Uterus (tissue), 4 donors: Measurements from ENCODE around the gene NHS. TPM values are rescaled to one million over a fixed set of nuclear protein-coding genes. Genes with fewer than 3 reads are reported as not detected.

Source experiments
- DNase-seq, 2 donors: peaks; one replicate each; pipeline ENCODE4 v3.0.0-alpha.2; 2019 to 2020
- H3K27ac ChIP-seq, 2 donors: fragments of 200-600 bp; sonication (generic); 1 replicate in 1 of 2; 2 replicates in 1 of 2; pipeline ENCODE4 v1.5.1; 2016 to 2018
- H3K27me3 ChIP-seq, 2 donors: fragments of 200-600 bp; sonication (generic); one replicate each; pipeline ENCODE4 v1.5.1; 2018 to 2019; ENCODE audit warnings: control low read depth in 1 of 2
- H3K36me3 ChIP-seq, 2 donors: fragments of 200-600 bp; sonication (generic); one replicate each; pipeline ENCODE4 v1.5.1; 2019; ENCODE audit warnings: control low read depth in 1 of 2
- H3K4me1 ChIP-seq, 2 donors: fragments of 200-600 bp; sonication (generic); one replicate each; pipeline ENCODE4 v1.5.1; 2018 to 2019; ENCODE audit warnings: control low read depth in 1 of 2
- H3K4me3 ChIP-seq, 2 donors: fragments of 200-600 bp; sonication (generic); 1 replicate in 1 of 2; 2 replicates in 1 of 2; pipeline ENCODE4 v1.5.1; 2018 to 2019; ENCODE audit warnings: mild to moderate bottlenecking in 1 of 2
- H3K9me3 ChIP-seq, 2 donors: fragments of 200-600 bp; sonication (generic); one replicate each; pipeline ENCODE4 v1.5.1; 2019; ENCODE audit warnings: control low read depth in 1 of 2
- CTCF ChIP-seq, 4 experiments: fragments of 200-600 bp in 2 of 4; fragments of 450-650 bp in 2 of 4; sonication (generic) in 2 of 4; IDR thresholded peaks; one replicate each; pipeline ENCODE4 v1.5.1; 2016 to 2019; ENCODE audit warnings: antibody characterized with exemption in 4 of 4, mild to moderate bottlenecking in 2 of 4, moderate library complexity in 1 of 4
- POLR2A ChIP-seq, 2 donors: fragments of 450-650 bp; IDR thresholded peaks; one replicate each; pipeline ENCODE4 v1.6.1; 2016; ENCODE audit warnings: antibody characterized with exemption in 2 of 2, mild to moderate bottlenecking in 1 of 2, moderate library complexity in 1 of 2
- intact Hi-C: fragments of 100-400 bp; cut with DNase I; formaldehyde crosslinking; loops from one replicate; pipeline ENCODE4 v1.15.1; 2023; ENCODE audit warnings: low total_unique reads
- total RNA-seq, 4 donors: library from RNA; depleted of rRNA in 3 of 4; stranded (reverse); fragments of >200 nt in 3 of 4; gene quantifications; one replicate each; pipeline versions ENCODE4 v1.1.0 to v1.2.4, GENCODE V29; 2014 to 2023
- donor health status: DM: yes; HTN: yes; CAD: no.

NHS gene
- total RNA-seq, 4 donors from 2014 or later = 3.5 to 14.3 (median 9.5) TPM

DNA sequence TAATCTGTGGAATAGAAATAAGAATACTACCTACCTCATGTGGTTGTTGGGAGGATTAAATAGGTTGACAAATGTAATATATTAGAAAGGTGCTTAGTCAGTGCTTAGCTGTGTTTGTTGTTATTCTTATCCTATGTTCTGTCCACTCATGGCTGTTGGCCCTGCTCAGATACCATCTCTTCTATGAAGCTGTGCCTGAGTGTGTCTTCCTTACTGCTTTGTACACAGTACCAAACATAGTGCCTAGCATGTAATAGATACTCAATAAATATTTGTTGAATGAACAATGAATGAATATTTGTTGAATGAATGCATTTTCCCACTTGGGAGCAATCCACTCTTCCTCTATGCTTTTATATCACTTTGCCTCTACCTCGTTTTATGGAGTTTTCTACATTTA is 57.2 kb downstream of the NHS start:
- no peaks in the 10 kb centered on the region for H3K27me3 ChIP-seq
- H3K4me3 ChIP-seq = no peak overlapping the region
- TF ChIP-seq CTCF (IDR thresholded peaks at IDR 0.05) = no peak
- no peak for TF ChIP-seq POLR2A (IDR thresholded peaks at IDR 0.05)
- intact Hi-C loops = no loop called here
- H3K4me1 ChIP-seq = no peaks in the 10 kb centered on the region
- no peaks in the 10 kb centered on the region for H3K9me3 ChIP-seq
- no peaks in the 10 kb centered on the region for H3K36me3 ChIP-seq
- DNase-seq = no peak
- no peak overlapping the region for H3K27ac ChIP-seq

- Histone ChIP-seq H3K36me3 (no peaks in the 10 kb centered on the region), H3K27ac (no peak overlapping the region), H3K4me3 (no peak overlapping the region), H3K9me3 (no peaks in the 10 kb centered on the region), H3K27me3 (no peaks in the 10 kb centered on the region), H3K4me1 (no peaks in the 10 kb centered on the region)
- TF ChIP-seq POLR2A (IDR thresholded peaks at IDR 0.05) (no peak), CTCF (IDR thresholded peaks at IDR 0.05) (no peak)
- no peak for DNase-seq
- intact Hi-C loops = no loop called here
These were observed 59.0 kb downstream of the NHS start for GRCh38 chrX:17433965-17434364.

DNA sequence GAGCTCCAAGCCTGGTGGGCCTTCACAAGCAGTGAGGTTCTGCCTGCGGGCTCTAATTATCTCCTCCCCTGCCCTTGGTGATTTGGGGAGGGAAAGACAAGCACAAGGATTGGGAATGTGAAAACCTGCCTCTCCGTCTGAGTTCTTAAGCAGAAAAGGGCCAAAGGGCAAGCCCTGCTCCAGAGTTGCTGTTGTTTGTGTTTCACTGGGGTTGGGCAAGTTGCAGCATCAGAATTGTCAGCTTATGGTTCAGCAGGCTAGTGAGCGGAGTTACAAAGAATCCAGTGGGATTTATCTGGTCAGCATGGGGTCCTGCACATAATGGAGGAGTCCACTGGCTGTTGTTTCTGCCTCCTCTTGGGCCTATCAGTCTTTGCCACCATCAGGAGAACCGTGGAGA is 60.5 kb downstream of the NHS start:
- Histone ChIP-seq H3K27me3 (peaks cover 0 to 4% of the 10 kb centered on the region in 2 donors), H3K9me3 (no peaks in the 10 kb centered on the region), H3K27ac (no peak overlapping the region), H3K4me3 (no peak overlapping the region), H3K36me3 (no peaks in the 10 kb centered on the region), H3K4me1 (no peaks in the 10 kb centered on the region)
- no peak for DNase-seq
- intact Hi-C loops = no loop called here
- TF ChIP-seq CTCF (IDR thresholded peaks at IDR 0.05) (no peak), POLR2A (IDR thresholded peaks at IDR 0.05) (no peak)

DNA sequence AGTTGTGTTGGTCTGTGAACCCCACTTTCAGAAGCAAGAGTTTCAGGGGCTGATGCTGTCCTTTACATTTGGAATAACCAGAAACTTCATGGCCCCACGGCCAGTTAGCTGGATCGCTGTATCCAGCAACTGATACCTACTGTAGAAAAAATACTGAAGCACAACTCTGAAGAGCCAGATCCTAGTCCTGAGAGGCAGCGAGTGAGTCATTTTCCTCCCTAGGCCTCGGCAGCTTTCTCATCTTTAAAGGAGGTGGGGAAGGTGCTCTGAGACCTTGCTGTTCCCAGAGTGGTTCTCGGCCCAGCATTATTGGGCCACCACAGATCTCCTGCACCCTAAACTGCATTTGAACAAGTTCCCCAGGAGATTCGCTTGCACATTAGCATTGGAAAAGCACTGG is 63.2 kb downstream of the NHS start:
- H3K27me3 ChIP-seq = peaks cover 0 to 4% of the 10 kb centered on the region in 2 donors
- DNase-seq = no peak
- TF ChIP-seq POLR2A (IDR thresholded peaks at IDR 0.05) (no peak), CTCF (IDR thresholded peaks at IDR 0.05) (no peak)
- H3K4me3 ChIP-seq = no peak overlapping the region
- H3K36me3 ChIP-seq = no peaks in the 10 kb centered on the region
- intact Hi-C loops = no loop called here
- H3K27ac ChIP-seq = no peak overlapping the region
- H3K9me3 ChIP-seq = no peaks in the 10 kb centered on the region
- no peaks in the 10 kb centered on the region for H3K4me1 ChIP-seq

GRCh38 chrX:17440258-17440657 is 65.3 kb downstream of the NHS start:
- intact Hi-C loops = no loop called here
- Histone ChIP-seq H3K27ac (no peak overlapping the region), H3K4me1 (no peaks in the 10 kb centered on the region), H3K9me3 (no peaks in the 10 kb centered on the region), H3K4me3 (no peak overlapping the region), H3K27me3 (peaks cover 0 to 4% of the 10 kb centered on the region in 2 donors), H3K36me3 (no peaks in the 10 kb centered on the region)
- DNase-seq = no peak
- TF ChIP-seq CTCF (IDR thresholded peaks at IDR 0.05) = no peak
- TF ChIP-seq POLR2A (IDR thresholded peaks at IDR 0.05) = no peak
